ENCODE data around the gene CREB3.

Gene CREB3

DNA sequence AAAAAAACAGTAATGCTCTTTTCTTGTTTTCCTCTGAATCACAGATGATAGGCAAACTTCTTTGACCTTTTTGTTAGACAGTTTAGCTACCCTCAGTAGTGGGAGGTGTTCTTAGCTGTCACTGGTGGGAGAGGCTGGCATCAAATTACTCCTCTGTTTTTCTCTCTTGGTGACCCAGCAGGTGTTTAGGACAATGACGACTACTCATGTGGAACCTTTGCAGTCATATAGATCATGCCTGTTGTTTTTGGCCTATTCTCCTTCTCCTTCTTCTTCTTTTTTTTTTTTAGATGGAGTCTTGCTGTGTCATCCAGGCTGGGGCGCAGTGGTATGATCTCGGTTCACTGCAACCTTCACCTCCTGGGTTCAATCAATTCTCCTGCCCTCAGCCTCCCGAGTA is 43.6 kb downstream of the CREB3 start:
- DNase-seq (ENCODE audit: low read depth in 3 of 3): no peak

DNA sequence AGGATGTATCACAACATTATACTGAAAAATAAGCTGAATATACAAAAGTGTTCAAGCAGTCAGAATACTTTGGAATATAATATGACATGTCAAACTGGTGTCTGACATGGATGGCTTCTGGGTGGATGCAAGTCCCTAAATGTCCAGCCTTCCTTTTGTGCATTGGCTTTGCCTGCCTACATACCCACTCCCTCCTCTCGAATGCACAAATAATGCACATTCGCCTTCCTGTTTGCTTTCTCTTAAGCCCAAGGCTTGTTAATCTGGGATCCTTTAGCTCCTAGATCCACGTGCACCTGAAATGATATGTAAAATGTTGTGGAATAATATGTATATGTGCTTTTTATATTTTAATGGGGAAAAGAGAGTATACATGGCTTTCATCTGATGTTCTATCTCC is 46.0 kb downstream of the CREB3 start:
- DNase-seq (ENCODE audit: low read depth in 3 of 3): no peak

DNA sequence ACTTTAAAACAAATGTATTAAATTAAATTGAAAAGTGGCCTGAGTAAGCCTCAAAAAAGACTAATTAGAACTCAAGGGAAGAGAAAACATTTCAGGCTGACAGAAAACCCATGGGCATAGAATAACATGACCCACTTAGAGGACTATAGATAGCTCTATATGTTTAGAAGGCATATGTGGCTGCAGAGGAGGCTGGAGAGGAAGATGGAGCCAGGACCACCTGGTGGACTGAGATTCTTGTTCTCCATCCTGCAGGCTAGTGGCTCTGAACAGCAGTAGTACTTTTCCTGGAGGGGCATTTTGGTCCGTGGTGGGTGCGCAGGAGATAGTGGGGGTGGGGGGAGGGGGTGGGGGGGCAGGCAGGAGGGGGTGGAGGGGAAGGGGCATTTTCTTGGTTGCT is 48.6 kb downstream of the CREB3 start:
- DNase-seq (ENCODE audit: low read depth in 3 of 3): no peak

DNA sequence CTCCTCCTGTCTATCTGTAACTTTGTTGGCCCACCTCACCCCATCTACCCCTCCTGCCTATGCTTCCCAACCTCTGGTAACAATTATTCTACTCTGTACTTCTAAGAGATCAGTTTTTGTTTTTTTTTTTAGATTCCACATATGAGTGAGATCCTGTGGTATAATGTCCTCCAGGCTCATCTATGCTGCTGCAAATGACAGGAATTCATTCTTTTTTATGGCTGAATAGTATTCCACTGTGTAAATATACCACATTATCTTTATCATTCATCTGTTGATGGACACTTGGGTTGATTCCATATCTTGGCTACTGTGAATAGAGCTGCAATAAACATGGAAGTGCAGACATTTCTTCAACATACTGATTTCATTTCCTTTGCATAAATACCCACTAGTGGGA is 51.0 kb downstream of the CREB3 start:
- no peak for DNase-seq (ENCODE audit: low read depth in 3 of 3)

Measured in stimulated activated CD4-positive, alpha-beta T cell treated with anti-CD3 and anti-CD28 coated beads, TNF-alpha, amount 100 ng/mL, for 48 hours (primary cell).